HepG2 (cell line): Measurements from ENCODE around the gene TAF6. TPM values are rescaled to one million over a fixed set of nuclear protein-coding genes. Genes with fewer than 3 reads are reported as not detected.

Source experiments
- CEBPG ChIP-seq: IDR thresholded peaks from 2 replicates; pipeline ENCODE4 v1.6.1; 2016
- GZF1 ChIP-seq: sonication (generic); formaldehyde crosslinking; IDR thresholded peaks from 2 replicates; pipeline ENCODE4 v1.5.1; 2020; ENCODE audit warnings: mild to moderate bottlenecking, missing genetic modification reagents
- HOXA9 ChIP-seq: sonication (generic); formaldehyde crosslinking; IDR thresholded peaks from 2 replicates; pipeline ENCODE4 v1.8.1; 2022; ENCODE audit warnings: missing genetic modification reagents, mild to moderate bottlenecking, moderate library complexity, borderline replicate concordance
- NFE2 ChIP-seq: sonication (generic); formaldehyde crosslinking; IDR thresholded peaks from 2 replicates; pipeline ENCODE4 v1.4.0; 2020; ENCODE audit warnings: missing genetic modification reagents
- NPAS2 ChIP-seq: sonication (generic); formaldehyde crosslinking; IDR thresholded peaks from 2 replicates; pipeline ENCODE4 v1.8.0; 2022; ENCODE audit warnings: mild to moderate bottlenecking, missing genetic modification reagents, borderline replicate concordance
- PAWR ChIP-seq: sonication (generic); formaldehyde crosslinking; IDR thresholded peaks from 2 replicates; pipeline ENCODE4 v1.4.0; 2020; ENCODE audit warnings: missing genetic modification reagents, mild to moderate bottlenecking, borderline replicate concordance
- SNAPC2 ChIP-seq: sonication (generic); formaldehyde crosslinking; IDR thresholded peaks from 2 replicates; pipeline ENCODE4 v1.8.1; 2022; ENCODE audit warnings: mild to moderate bottlenecking, missing genetic modification reagents
- TARDBP ChIP-seq: sonication (generic); formaldehyde crosslinking; IDR thresholded peaks from 2 replicates; pipeline ENCODE4 v1.8.0; 2022; ENCODE audit warnings: mild to moderate bottlenecking, missing genetic modification reagents
- THAP11 ChIP-seq: IDR thresholded peaks from 2 replicates; pipeline ENCODE4 v1.6.1; 2016; ENCODE audit warnings: missing biosample characterization, missing genetic modification reagents
- ZBTB1 ChIP-seq: sonication (generic); formaldehyde crosslinking; IDR thresholded peaks from 2 replicates; pipeline ENCODE4 v1.4.0; 2020; ENCODE audit warnings: missing genetic modification reagents, borderline replicate concordance
- ZNF143 ChIP-seq: sonication (generic); formaldehyde crosslinking; IDR thresholded peaks from 2 replicates; pipeline ENCODE4 v1.4.0; 2020; ENCODE audit warnings: missing genetic modification reagents
- ZNF33A ChIP-seq: sonication (generic); formaldehyde crosslinking; IDR thresholded peaks from 2 replicates; pipeline ENCODE4 v1.5.1; 2020; ENCODE audit warnings: missing genetic modification reagents, mild to moderate bottlenecking, moderate library complexity, borderline replicate concordance
- ZNF343 ChIP-seq: sonication (generic); formaldehyde crosslinking; IDR thresholded peaks from 2 replicates; pipeline ENCODE4 v1.4.0; 2020; ENCODE audit warnings: mild to moderate bottlenecking, missing genetic modification reagents
- ZNF350 ChIP-seq: sonication (generic); formaldehyde crosslinking; IDR thresholded peaks from 2 replicates; pipeline ENCODE4 v1.4.0; 2020; ENCODE audit warnings: mild to moderate bottlenecking, low read depth, missing genetic modification reagents, borderline replicate concordance
- ZNF432 ChIP-seq: sonication (generic); formaldehyde crosslinking; IDR thresholded peaks from 2 replicates; pipeline ENCODE4 v1.5.0; 2020; ENCODE audit warnings: missing genetic modification reagents, mild to moderate bottlenecking, borderline replicate concordance
- ZNF446 ChIP-seq: sonication (generic); formaldehyde crosslinking; IDR thresholded peaks from 2 replicates; pipeline ENCODE4 v1.5.0; 2020; ENCODE audit warnings: mild to moderate bottlenecking, missing genetic modification reagents
- ZSCAN31 ChIP-seq: sonication (generic); formaldehyde crosslinking; IDR thresholded peaks from 2 replicates; pipeline ENCODE4 v1.5.0; 2020; ENCODE audit warnings: low read depth, mild to moderate bottlenecking, missing genetic modification reagents
- polyA plus RNA-seq, 8 experiments: library from polyadenylated mRNA; depleted of rRNA in 3 of 8; stranded (reverse) in 7 of 8; unstranded in 1 of 8; fragments of >200 nt; fragmentation: Illumina TruSeq in 4 of 8; extraction: Trizol in 4 of 8; gene quantifications; 2 replicates each; pipeline versions ENCODE4 v1.2.1 to v1.2.3, GENCODE V29; 2011 to 2016; ENCODE audit warnings: low read depth in 4 of 8, missing spikeins in 1 of 8, mixed read lengths in 1 of 8; ENCODE audit not compliant: insufficient read depth in 1 of 8
- total RNA-seq, 5 experiments: library from RNA; depleted of rRNA; stranded (reverse); fragments of >200 nt; fragmentation: Illumina TruSeq; extraction: Trizol; gene quantifications; 2 replicates each; pipeline ENCODE4 v1.2.3, GENCODE V29; 2016; ENCODE audit warnings: low read depth in 1 of 5
- TF ChIP-seq, protein P1 (sequence below): sonication (generic); formaldehyde crosslinking; IDR thresholded peaks from 2 replicates; pipeline ENCODE4 v1.4.0; 2020; ENCODE audit warnings: missing genetic modification reagents
- TF ChIP-seq, protein P2 (sequence below): sonication (generic); formaldehyde crosslinking; IDR thresholded peaks from 2 replicates; pipeline ENCODE4 v1.9.0; 2021; ENCODE audit warnings: missing genetic modification reagents, mild to moderate bottlenecking, borderline replicate concordance
- TF ChIP-seq, protein P3 (sequence below): sonication (generic); formaldehyde crosslinking; IDR thresholded peaks from 2 replicates; pipeline ENCODE4 v1.4.0; 2020; ENCODE audit warnings: mild to moderate bottlenecking, missing genetic modification reagents, borderline replicate concordance
- TF ChIP-seq, protein P4 (sequence below): sonication (generic); formaldehyde crosslinking; IDR thresholded peaks from 2 replicates; pipeline ENCODE4 v1.9.0; 2021; ENCODE audit warnings: missing genetic modification reagents, borderline replicate concordance

TAF6 gene
- total and polyA plus RNA-seq, 2 of the 13 experiments (the other 11 are each of a cell fraction or from before 2014, with no cell fraction given) = 12.9 to 18.8 TPM

DNA sequence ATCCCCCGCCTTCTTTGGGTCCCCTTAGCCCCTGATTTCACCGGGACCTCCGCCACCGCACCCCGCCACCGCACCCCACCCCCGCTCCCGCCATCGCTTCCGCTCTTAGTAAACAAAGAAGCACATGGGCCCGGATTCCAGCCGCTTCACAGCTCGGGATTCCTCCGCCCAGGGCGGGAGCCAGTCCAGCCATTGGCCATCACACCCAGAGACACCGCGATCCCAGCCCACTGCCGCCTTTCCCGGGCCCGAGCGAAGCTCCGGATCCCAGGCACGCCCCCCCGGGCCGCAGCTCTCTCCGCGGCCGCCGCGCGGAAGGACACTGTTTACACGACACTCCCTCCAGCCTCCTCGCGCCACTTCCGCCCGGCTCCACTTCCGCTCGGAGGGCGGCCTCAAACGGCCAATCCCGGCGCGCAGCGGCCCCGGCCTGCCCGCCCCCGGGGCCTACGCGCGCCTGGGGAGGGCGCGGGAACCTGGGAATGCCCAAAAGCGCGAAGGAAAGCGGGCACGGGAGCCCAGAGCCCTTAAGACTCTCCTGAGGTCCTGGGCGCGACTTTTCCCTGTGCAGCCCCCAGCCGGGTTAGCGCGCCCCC is 18.6 kb downstream of the TAF6 start (continued):
- TF ChIP-seq, protein P1, sequence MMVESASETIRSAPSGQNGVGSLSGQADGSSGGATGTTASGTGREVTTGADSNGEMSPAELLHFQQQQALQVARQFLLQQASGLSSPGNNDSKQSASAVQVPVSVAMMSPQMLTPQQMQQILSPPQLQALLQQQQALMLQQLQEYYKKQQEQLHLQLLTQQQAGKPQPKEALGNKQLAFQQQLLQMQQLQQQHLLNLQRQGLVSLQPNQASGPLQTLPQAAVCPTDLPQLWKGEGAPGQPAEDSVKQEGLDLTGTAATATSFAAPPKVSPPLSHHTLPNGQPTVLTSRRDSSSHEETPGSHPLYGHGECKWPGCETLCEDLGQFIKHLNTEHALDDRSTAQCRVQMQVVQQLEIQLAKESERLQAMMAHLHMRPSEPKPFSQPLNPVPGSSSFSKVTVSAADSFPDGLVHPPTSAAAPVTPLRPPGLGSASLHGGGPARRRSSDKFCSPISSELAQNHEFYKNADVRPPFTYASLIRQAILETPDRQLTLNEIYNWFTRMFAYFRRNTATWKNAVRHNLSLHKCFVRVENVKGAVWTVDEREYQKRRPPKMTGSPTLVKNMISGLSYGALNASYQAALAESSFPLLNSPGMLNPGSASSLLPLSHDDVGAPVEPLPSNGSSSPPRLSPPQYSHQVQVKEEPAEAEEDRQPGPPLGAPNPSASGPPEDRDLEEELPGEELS (CRISPR knock-in tag) = peak; percentile 83
- TF ChIP-seq, protein P2, sequence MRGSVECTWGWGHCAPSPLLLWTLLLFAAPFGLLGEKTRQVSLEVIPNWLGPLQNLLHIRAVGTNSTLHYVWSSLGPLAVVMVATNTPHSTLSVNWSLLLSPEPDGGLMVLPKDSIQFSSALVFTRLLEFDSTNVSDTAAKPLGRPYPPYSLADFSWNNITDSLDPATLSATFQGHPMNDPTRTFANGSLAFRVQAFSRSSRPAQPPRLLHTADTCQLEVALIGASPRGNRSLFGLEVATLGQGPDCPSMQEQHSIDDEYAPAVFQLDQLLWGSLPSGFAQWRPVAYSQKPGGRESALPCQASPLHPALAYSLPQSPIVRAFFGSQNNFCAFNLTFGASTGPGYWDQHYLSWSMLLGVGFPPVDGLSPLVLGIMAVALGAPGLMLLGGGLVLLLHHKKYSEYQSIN (CRISPR knock-in tag) = no peak
- TF ChIP-seq NPAS2 = no peak
- TF ChIP-seq ZNF446 = no peak; the same call in 1 of the 2 replicates
- no peak; the same call in 1 of the 2 replicates for TF ChIP-seq ZNF33A (CRISPR knock-in tag)
- no peak for TF ChIP-seq ZNF432 (CRISPR knock-in tag)
- TF ChIP-seq ZNF343 = peak; percentile 71; the same call in 1 of the 2 replicates
- TF ChIP-seq, protein P3, sequence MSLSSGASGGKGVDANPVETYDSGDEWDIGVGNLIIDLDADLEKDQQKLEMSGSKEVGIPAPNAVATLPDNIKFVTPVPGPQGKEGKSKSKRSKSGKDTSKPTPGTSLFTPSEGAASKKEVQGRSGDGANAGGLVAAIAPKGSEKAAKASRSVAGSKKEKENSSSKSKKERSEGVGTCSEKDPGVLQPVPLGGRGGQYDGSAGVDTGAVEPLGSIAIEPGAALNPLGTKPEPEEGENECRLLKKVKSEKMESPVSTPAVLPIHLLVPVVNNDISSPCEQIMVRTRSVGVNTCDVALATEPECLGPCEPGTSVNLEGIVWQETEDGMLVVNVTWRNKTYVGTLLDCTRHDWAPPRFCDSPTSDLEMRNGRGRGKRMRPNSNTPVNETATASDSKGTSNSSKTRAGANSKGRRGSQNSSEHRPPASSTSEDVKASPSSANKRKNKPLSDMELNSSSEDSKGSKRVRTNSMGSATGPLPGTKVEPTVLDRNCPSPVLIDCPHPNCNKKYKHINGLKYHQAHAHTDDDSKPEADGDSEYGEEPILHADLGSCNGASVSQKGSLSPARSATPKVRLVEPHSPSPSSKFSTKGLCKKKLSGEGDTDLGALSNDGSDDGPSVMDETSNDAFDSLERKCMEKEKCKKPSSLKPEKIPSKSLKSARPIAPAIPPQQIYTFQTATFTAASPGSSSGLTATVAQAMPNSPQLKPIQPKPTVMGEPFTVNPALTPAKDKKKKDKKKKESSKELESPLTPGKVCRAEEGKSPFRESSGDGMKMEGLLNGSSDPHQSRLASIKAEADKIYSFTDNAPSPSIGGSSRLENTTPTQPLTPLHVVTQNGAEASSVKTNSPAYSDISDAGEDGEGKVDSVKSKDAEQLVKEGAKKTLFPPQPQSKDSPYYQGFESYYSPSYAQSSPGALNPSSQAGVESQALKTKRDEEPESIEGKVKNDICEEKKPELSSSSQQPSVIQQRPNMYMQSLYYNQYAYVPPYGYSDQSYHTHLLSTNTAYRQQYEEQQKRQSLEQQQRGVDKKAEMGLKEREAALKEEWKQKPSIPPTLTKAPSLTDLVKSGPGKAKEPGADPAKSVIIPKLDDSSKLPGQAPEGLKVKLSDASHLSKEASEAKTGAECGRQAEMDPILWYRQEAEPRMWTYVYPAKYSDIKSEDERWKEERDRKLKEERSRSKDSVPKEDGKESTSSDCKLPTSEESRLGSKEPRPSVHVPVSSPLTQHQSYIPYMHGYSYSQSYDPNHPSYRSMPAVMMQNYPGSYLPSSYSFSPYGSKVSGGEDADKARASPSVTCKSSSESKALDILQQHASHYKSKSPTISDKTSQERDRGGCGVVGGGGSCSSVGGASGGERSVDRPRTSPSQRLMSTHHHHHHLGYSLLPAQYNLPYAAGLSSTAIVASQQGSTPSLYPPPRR (CRISPR knock-in tag) = peak; percentile 26
- TF ChIP-seq ZSCAN31 (CRISPR knock-in tag) = peak; percentile 79; the same call in 1 of the 2 replicates
- TF ChIP-seq ZNF350 (CRISPR knock-in tag) = peak; percentile 30; the same call in 1 of the 2 replicates
- TF ChIP-seq, protein P4, sequence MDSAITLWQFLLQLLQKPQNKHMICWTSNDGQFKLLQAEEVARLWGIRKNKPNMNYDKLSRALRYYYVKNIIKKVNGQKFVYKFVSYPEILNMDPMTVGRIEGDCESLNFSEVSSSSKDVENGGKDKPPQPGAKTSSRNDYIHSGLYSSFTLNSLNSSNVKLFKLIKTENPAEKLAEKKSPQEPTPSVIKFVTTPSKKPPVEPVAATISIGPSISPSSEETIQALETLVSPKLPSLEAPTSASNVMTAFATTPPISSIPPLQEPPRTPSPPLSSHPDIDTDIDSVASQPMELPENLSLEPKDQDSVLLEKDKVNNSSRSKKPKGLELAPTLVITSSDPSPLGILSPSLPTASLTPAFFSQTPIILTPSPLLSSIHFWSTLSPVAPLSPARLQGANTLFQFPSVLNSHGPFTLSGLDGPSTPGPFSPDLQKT (CRISPR knock-in tag) = no peak
- TF ChIP-seq CEBPG = peak; percentile 23; the same call in 1 of the 2 replicates
- peak; percentile 79 for TF ChIP-seq TARDBP
- TF ChIP-seq SNAPC2 (CRISPR knock-in tag) = 0 out of 2 replicates have a peak, but pooled peaks have one; percentile 17
- TF ChIP-seq THAP11 (CRISPR knock-in tag) = peak; percentile 94
- no peak for TF ChIP-seq HOXA9 (CRISPR knock-in tag)
- no peak for TF ChIP-seq NFE2
- TF ChIP-seq PAWR (CRISPR knock-in tag) = no peak
- TF ChIP-seq GZF1 (CRISPR knock-in tag) = no peak
- TF ChIP-seq ZBTB1 = no peak
- peak; percentile 48; the same call in 1 of the 2 replicates for TF ChIP-seq ZNF143 (CRISPR knock-in tag)
